Skeletal muscle cell (primary cell): ENCODE measurements around the gene CPA3.

Experiments used
- DNase-seq: peaks from one replicate; pipeline ENCODE4 v3.0.0-alpha.2; 2010; ENCODE audit warnings: low read depth
- H3K4me3 ChIP-seq: 2 replicates; pipeline ENCODE4 v1.5.1; 2011; ENCODE audit warnings: low read depth, mild to moderate bottlenecking, control low read depth, low read length, moderate library complexity

CPA3 gene

GRCh38 chr3:148856384-148856783, 8.7 kb upstream of the CPA3 start:
- no peak overlapping the region for H3K4me3 ChIP-seq
- no peak for DNase-seq

- H3K4me3 ChIP-seq = no peak overlapping the region
- no peak for DNase-seq
These were observed 7.8 kb upstream of the CPA3 start for GRCh38 chr3:148857316-148857715.

- DNase-seq = no peak
- no peak overlapping the region for H3K4me3 ChIP-seq
These were observed 3.7 kb upstream of the CPA3 start for GRCh38 chr3:148861277-148861869.

- H3K4me3 ChIP-seq = no peak overlapping the region
- DNase-seq = no peak
These were observed 1.8 kb upstream of the CPA3 start for GRCh38 chr3:148863297-148863696.

- H3K4me3 ChIP-seq = no peak overlapping the region
- no peak for DNase-seq
These were observed 1.3 kb upstream of the CPA3 start for GRCh38 chr3:148863814-148864213.

GRCh38 chr3:148866261-148866660, 1.2 kb downstream of the CPA3 start:
- H3K4me3 ChIP-seq = no peak overlapping the region
- DNase-seq = peak; percentile 15

- no peak overlapping the region for H3K4me3 ChIP-seq
- DNase-seq = no peak
These were observed 8.3 kb downstream of the CPA3 start for GRCh38 chr3:148873270-148873927.

- DNase-seq = no peak
- no peak overlapping the region for H3K4me3 ChIP-seq
These were observed 8.9 kb downstream of the CPA3 start for GRCh38 chr3:148873977-148874376.

GRCh38 chr3:148878095-148878494, 13.0 kb downstream of the CPA3 start:
- DNase-seq = no peak
- H3K4me3 ChIP-seq = no peak overlapping the region

- DNase-seq = no peak
These were observed 14.2 kb downstream of the CPA3 start for GRCh38 chr3:148879256-148879655.

GRCh38 chr3:148880681-148881080, 15.6 kb downstream of the CPA3 start:
- DNase-seq = no peak
- no peak overlapping the region for H3K4me3 ChIP-seq

More at GRCh38 chr3:148879256-148879655, 14.2 kb downstream of the CPA3 start:
- H3K4me3 ChIP-seq = no peak overlapping the region

GRCh38 chr3:148881286-148881685, 16.2 kb downstream of the CPA3 start:
- no peak overlapping the region for H3K4me3 ChIP-seq
- no peak for DNase-seq

- H3K4me3 ChIP-seq = no peak overlapping the region
These were observed 17.2 kb downstream of the CPA3 start for GRCh38 chr3:148882288-148882687.

GRCh38 chr3:148883163-148883562, 18.1 kb downstream of the CPA3 start:
- H3K4me3 ChIP-seq = no peak overlapping the region
- DNase-seq = no peak

More at GRCh38 chr3:148882288-148882687, 17.2 kb downstream of the CPA3 start:
- no peak for DNase-seq

GRCh38 chr3:148884261-148884660, 19.2 kb downstream of the CPA3 start:
- no peak overlapping the region for H3K4me3 ChIP-seq
- no peak for DNase-seq

- no peak for DNase-seq
- H3K4me3 ChIP-seq = no peak overlapping the region
These were observed 24.7 kb downstream of the CPA3 start for GRCh38 chr3:148889828-148890227.

GRCh38 chr3:148896062-148896461, 31.0 kb downstream of the CPA3 start:
- H3K4me3 ChIP-seq = no peak overlapping the region
- no peak for DNase-seq

GRCh38 chr3:148901987-148902791, 37.1 kb downstream of the CPA3 start:
- no peak overlapping the region for H3K4me3 ChIP-seq
- DNase-seq = peak; percentile 31

- peak; percentile 14 for DNase-seq
These were observed 37.9 kb downstream of the CPA3 start for GRCh38 chr3:148903022-148903442.

GRCh38 chr3:148903941-148904340, 38.8 kb downstream of the CPA3 start:
- no peak overlapping the region for H3K4me3 ChIP-seq

More at GRCh38 chr3:148903022-148903442, 37.9 kb downstream of the CPA3 start:
- H3K4me3 ChIP-seq = no peak overlapping the region

More at GRCh38 chr3:148903941-148904340, 38.8 kb downstream of the CPA3 start:
- no peak for DNase-seq
